Lower leg skin (tissue), 3 donors: ENCODE data around the gene OCIAD1.
"Not testable (repeated sequence)": the region's sequence is repeated elsewhere in the genome, so short reads cannot be mapped to it uniquely, and the experiment has no call there.

Experiments used
- POLR2A ChIP-seq, 2 donors: fragments of 450-650 bp; IDR thresholded peaks; one replicate each; pipeline ENCODE4 v1.6.1; 2016 to 2017; ENCODE audit warnings: antibody characterized with exemption in 2 of 2, mild to moderate bottlenecking in 1 of 2, moderate library complexity in 1 of 2
- TF ChIP-seq, protein P1 (sequence below), 3 donors: fragments of 450-650 bp; IDR thresholded peaks; one replicate each; pipeline ENCODE4 v1.5.1; 2016; ENCODE audit warnings: antibody characterized with exemption in 3 of 3, mild to moderate bottlenecking in 3 of 3, moderate library complexity in 2 of 3

DNA sequence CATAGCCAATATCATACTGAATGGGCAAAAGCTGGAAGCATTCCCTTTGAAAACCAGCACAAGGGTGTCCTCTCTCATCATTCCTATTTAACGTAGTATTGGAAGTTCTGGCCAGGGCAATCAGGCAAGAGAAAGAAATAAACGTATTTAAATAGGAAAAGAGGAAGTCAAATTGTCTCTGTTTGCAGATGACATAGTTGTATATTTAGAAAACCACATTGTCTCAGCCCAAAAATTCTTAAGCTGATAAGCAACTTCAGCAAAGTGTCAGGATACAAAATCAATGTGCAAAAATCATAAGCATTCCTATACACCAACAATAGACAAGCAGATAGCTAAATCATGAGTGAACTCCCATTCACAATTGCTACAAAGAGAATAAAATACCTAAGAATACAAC, 9.5 kb upstream of the OCIAD1 start:
- TF ChIP-seq, protein P1, sequence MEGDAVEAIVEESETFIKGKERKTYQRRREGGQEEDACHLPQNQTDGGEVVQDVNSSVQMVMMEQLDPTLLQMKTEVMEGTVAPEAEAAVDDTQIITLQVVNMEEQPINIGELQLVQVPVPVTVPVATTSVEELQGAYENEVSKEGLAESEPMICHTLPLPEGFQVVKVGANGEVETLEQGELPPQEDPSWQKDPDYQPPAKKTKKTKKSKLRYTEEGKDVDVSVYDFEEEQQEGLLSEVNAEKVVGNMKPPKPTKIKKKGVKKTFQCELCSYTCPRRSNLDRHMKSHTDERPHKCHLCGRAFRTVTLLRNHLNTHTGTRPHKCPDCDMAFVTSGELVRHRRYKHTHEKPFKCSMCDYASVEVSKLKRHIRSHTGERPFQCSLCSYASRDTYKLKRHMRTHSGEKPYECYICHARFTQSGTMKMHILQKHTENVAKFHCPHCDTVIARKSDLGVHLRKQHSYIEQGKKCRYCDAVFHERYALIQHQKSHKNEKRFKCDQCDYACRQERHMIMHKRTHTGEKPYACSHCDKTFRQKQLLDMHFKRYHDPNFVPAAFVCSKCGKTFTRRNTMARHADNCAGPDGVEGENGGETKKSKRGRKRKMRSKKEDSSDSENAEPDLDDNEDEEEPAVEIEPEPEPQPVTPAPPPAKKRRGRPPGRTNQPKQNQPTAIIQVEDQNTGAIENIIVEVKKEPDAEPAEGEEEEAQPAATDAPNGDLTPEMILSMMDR (IDR thresholded peaks at IDR 0.05): not testable (repeated sequence)
- not testable (repeated sequence) for TF ChIP-seq POLR2A (IDR thresholded peaks at IDR 0.05)
